Aorta (tissue), 5 donors: ENCODE data around the gene AFAP1L2. TPM values are rescaled to one million over a fixed set of nuclear protein-coding genes. Genes with fewer than 3 reads are reported as not detected.

Experiments
- ATAC-seq: fragments of 200-7000 bp; cut with Tn5 transposase; one replicate; pipeline ENCODE4 v1.9.1; 2022; ENCODE audit warnings: moderate library complexity; ENCODE audit not compliant: low FRiP score
- DNase-seq, 2 donors: peaks; one replicate each; pipeline ENCODE4 v3.0.0-alpha.2; 2020
- H3K27ac ChIP-seq, 2 donors: one replicate each; pipeline ENCODE4 v1.5.1; 2013; ENCODE audit warnings: low read length in 2 of 2, mild to moderate bottlenecking in 2 of 2, moderate library complexity in 2 of 2, control low read depth in 1 of 2, inconsistent platforms in 1 of 2, low read depth in 1 of 2
- H3K27me3 ChIP-seq, 2 donors: one replicate each; pipeline ENCODE4 v1.6.1; 2013; ENCODE audit warnings: control low read depth in 1 of 2, low read length in 1 of 2, mild to moderate bottlenecking in 1 of 2, moderate library complexity in 1 of 2; ENCODE audit not compliant: insufficient read depth in 2 of 2, control insufficient read depth in 1 of 2
- H3K36me3 ChIP-seq, 2 donors: one replicate each; pipeline ENCODE4 v1.6.1; 2013; ENCODE audit warnings: control low read depth in 1 of 2, low read length in 1 of 2, mild to moderate bottlenecking in 1 of 2; ENCODE audit not compliant: insufficient read depth in 2 of 2, control insufficient read depth in 1 of 2
- H3K4me1 ChIP-seq, 2 donors: one replicate each; pipeline ENCODE4 v1.6.1; 2013; ENCODE audit warnings: low read length in 2 of 2, control low read depth in 1 of 2, mild to moderate bottlenecking in 1 of 2, moderate library complexity in 1 of 2; ENCODE audit not compliant: insufficient read depth in 2 of 2, control insufficient read depth in 1 of 2
- H3K4me3 ChIP-seq, 2 donors: one replicate each; pipeline ENCODE4 v1.5.1; 2013; ENCODE audit warnings: low read length in 2 of 2, control low read depth in 1 of 2, mild to moderate bottlenecking in 1 of 2
- H3K9me3 ChIP-seq: one replicate; pipeline ENCODE4 v1.6.1; 2013; ENCODE audit warnings: mild to moderate bottlenecking, low read length; ENCODE audit not compliant: control insufficient read depth
- WGBS, 2 donors: extraction: QIAGEN DNeasy Blood & Tissue Kit; methylation state at CpG; one replicate each; pipeline ENCODE4 v1.1.7; 2013; 5-methylcytosine and 5-hydroxymethylcytosine counted together
- intact Hi-C, 2 donors: fragments of 100-400 bp; cut with DNase I; formaldehyde crosslinking; loops; one replicate each; pipeline versions ENCODE4 v1.14.2 to v1.15.0; 2022
- polyA plus RNA-seq, 2 donors: library from polyadenylated mRNA; stranded (reverse); fragments of 200-250 nt; gene quantifications; one replicate each; pipeline ENCODE4 v1.2.3, GENCODE V29; 2013
- total RNA-seq, 2 donors: library from RNA; stranded (reverse); fragmentation: NEBNext Ultra II Directional; extraction: Animal tissue kit (Norgen Biotek cat#: 25700); gene quantifications; one replicate each; pipeline ENCODE4 v1.2.1, GENCODE V29; 2021
- donor health status: healthy with polysubstance abuse.
- donor health status: Bipolar disorder and iron deficiency.
- donor health status: DM: no; HTN: no; CAD: no.
- donor health status: DM: no; HTN: no; CAD: no.
- donor health status: DM: yes; HTN: yes; CAD: no.

AFAP1L2 gene
- total and polyA plus RNA-seq, 4 donors, result 3.1 to 19.3 (median 10.2) TPM

GRCh38 chr10:114362826-114363355 lies 41.4 kb downstream of the AFAP1L2 start:
- Histone ChIP-seq H3K27ac (no peak overlapping the region), H3K4me3 (no peak overlapping the region), H3K27me3 (no peaks in the 10 kb centered on the region), H3K4me1 (no peaks in the 10 kb centered on the region), H3K9me3 (peaks cover 1% of the 10 kb centered on the region), H3K36me3 (no peaks in the 10 kb centered on the region)
- ATAC-seq (no peak), DNase-seq (no peak)
- 92 to 97% methylated on average over 15 to 16 of the region's 16 CpGs for WGBS, 2 donors
- intact Hi-C loops, result no loop called here

- H3K4me1 ChIP-seq, result peaks cover 0 to 2% of the 10 kb centered on the region in 2 donors
- no peaks in the 10 kb centered on the region for H3K27me3 ChIP-seq
- no peak overlapping the region for H3K4me3 ChIP-seq
- WGBS, 2 donors, result 90 to 91% methylated on average over 2 of the region's 2 CpGs
- intact Hi-C loops, result no loop called here
- DNase-seq, result no peak
- no peak for ATAC-seq
- H3K36me3 ChIP-seq, result no peaks in the 10 kb centered on the region
- H3K27ac ChIP-seq, result no peak overlapping the region
- H3K9me3 ChIP-seq, result peaks cover 1% of the 10 kb centered on the region
These were observed 44.4 kb downstream of the AFAP1L2 start for GRCh38 chr10:114359953-114360345.

- H3K4me1 ChIP-seq, result peaks cover 0 to 2% of the 10 kb centered on the region in 2 donors
These were observed 45.0 kb downstream of the AFAP1L2 start for GRCh38 chr10:114359041-114359952.

GRCh38 chr10:114357515-114357996 lies 46.7 kb downstream of the AFAP1L2 start:
- intact Hi-C loops, result no loop called here
- Histone ChIP-seq H3K9me3 (no peaks in the 10 kb centered on the region), H3K27ac (no peak overlapping the region), H3K4me1 (peaks cover 0 to 2% of the 10 kb centered on the region in 2 donors), H3K36me3 (no peaks in the 10 kb centered on the region), H3K4me3 (no peak overlapping the region), H3K27me3 (no peaks in the 10 kb centered on the region)
- ATAC-seq (no peak), DNase-seq (no peak)
- WGBS, 2 donors, result 53 to 55% methylated on average over 2 of the region's 2 CpGs

More at GRCh38 chr10:114359041-114359952, 45.0 kb downstream of the AFAP1L2 start:
- no peak for ATAC-seq
- Histone ChIP-seq H3K36me3 (no peaks in the 10 kb centered on the region), H3K9me3 (peaks cover under 1% of the 10 kb centered on the region), H3K27me3 (no peaks in the 10 kb centered on the region), H3K27ac (no peak overlapping the region), H3K4me3 (no peak overlapping the region)
- DNase-seq, result no peak
- intact Hi-C loops, result no loop called here
- 97 to 99% methylated on average over 3 of the region's 3 CpGs for WGBS, 2 donors

- no peaks in the 10 kb centered on the region for H3K9me3 ChIP-seq
- intact Hi-C loops, result no loop called here
- no peaks in the 10 kb centered on the region for H3K27me3 ChIP-seq
- no peak overlapping the region for H3K27ac ChIP-seq
- H3K4me3 ChIP-seq, result no peak overlapping the region
- H3K36me3 ChIP-seq, result no peaks in the 10 kb centered on the region
- WGBS, 2 donors, result 13 to 20% methylated on average over 3 of the region's 3 CpGs
- H3K4me1 ChIP-seq, result peaks cover 0 to 2% of the 10 kb centered on the region in 2 donors
- ATAC-seq (no peak), DNase-seq (no peak)
These were observed 47.4 kb downstream of the AFAP1L2 start for GRCh38 chr10:114356751-114357514.

- ATAC-seq, result no peak
- H3K36me3 ChIP-seq, result no peaks in the 10 kb centered on the region
- H3K9me3 ChIP-seq, result no peaks in the 10 kb centered on the region
- 17 to 27% methylated on average over 4 of the region's 4 CpGs for WGBS, 2 donors
- no peak overlapping the region for H3K27ac ChIP-seq
- no peak for DNase-seq
- no peaks in the 10 kb centered on the region for H3K27me3 ChIP-seq
- H3K4me3 ChIP-seq, result no peak overlapping the region
- intact Hi-C loops, result no loop called here
- H3K4me1 ChIP-seq, result peaks cover 0 to 2% of the 10 kb centered on the region in 2 donors
These were observed 48.2 kb downstream of the AFAP1L2 start for GRCh38 chr10:114356126-114356525.

GRCh38 chr10:114353383-114353782 lies 50.9 kb downstream of the AFAP1L2 start:
- H3K4me1 ChIP-seq, result peaks cover 0 to 2% of the 10 kb centered on the region in 2 donors
- 34 to 38% methylated on average over 2 of the region's 2 CpGs for WGBS, 2 donors
- H3K36me3 ChIP-seq, result no peaks in the 10 kb centered on the region
- intact Hi-C loops, result no loop called here
- H3K4me3 ChIP-seq, result no peak overlapping the region
- ATAC-seq (no peak), DNase-seq (no peak)
- no peak overlapping the region for H3K27ac ChIP-seq
- no peaks in the 10 kb centered on the region for H3K9me3 ChIP-seq
- no peaks in the 10 kb centered on the region for H3K27me3 ChIP-seq

GRCh38 chr10:114352653-114353298 lies 51.5 kb downstream of the AFAP1L2 start:
- H3K4me1 ChIP-seq, result peaks cover 0 to 2% of the 10 kb centered on the region in 2 donors
- whole genome bisulfite sequencing, 2 donors, result 96 to 97% methylated on average over 9 of the region's 9 CpGs
- no peak for ATAC-seq

More at GRCh38 chr10:114352653-114353298, 51.5 kb downstream of the AFAP1L2 start:
- no peak for DNase-seq
- Histone ChIP-seq H3K4me3 (no peak overlapping the region), H3K27ac (no peak overlapping the region), H3K27me3 (no peaks in the 10 kb centered on the region), H3K36me3 (no peaks in the 10 kb centered on the region), H3K9me3 (no peaks in the 10 kb centered on the region)
- intact Hi-C loops, result no loop called here
